Esophagus squamous epithelium (tissue), 4 donors: ENCODE data around the gene SKA3. TPM values are rescaled to one million over a fixed set of nuclear protein-coding genes. Genes with fewer than 3 reads are reported as not detected.

Experiments
- small RNA-seq, 4 donors: library from RNA; depleted of rRNA; stranded (forward); fragments of <200 nt; gene quantifications; one replicate each; pipeline ENCODE3, GENCODE V24; 2016
- total RNA-seq, 4 donors: library from RNA; depleted of rRNA; stranded (reverse); fragments of >200 nt; gene quantifications; one replicate each; pipeline ENCODE4 v1.1.0, GENCODE V29; 2016

The SKA3 gene
- total RNA-seq, 4 donors from 2014 or later: 3.4 to 20.8 (median 7.9) TPM

Small RNA genes within 50 kb of the gene (small RNA-seq; reads per million reads assigned to genes)
- gene AL158032.1 (0 reads per million in 4 donors), gene RF00086 (0 to 0.15 (median 0) reads per million in 4 donors), gene RF02116 (0 reads per million in 4 donors)

Other genes starting within 250 kb of the SKA3 start
- gene LATS2, start 115.0 kb downstream of the SKA3 start, total RNA-seq: 10 to 100 TPM in 2 of 4 donors, 1 to 10 TPM in 2; 7.7 to 18.9 (median 10.7) TPM
- 10 to 100 TPM; 53.5 to 67.3 (median 59.4) TPM for gene SAP18, start 36.4 kb downstream of the SKA3 start, total RNA-seq
- 10 to 100 TPM; 26.2 to 38.6 (median 30.8) TPM for gene MRPL57, start 106 bp upstream of the SKA3 start, total RNA-seq